ENCODE results near the gene PGAP6.
"Not testable (repeated sequence)": the region's sequence is repeated elsewhere in the genome, so short reads cannot be mapped to it uniquely, and the experiment has no call there.

PGAP6 gene

GRCh38 chr16:378821-379182 lies 3.0 kb downstream of the PGAP6 start:
- TF ChIP-seq, protein P1, sequence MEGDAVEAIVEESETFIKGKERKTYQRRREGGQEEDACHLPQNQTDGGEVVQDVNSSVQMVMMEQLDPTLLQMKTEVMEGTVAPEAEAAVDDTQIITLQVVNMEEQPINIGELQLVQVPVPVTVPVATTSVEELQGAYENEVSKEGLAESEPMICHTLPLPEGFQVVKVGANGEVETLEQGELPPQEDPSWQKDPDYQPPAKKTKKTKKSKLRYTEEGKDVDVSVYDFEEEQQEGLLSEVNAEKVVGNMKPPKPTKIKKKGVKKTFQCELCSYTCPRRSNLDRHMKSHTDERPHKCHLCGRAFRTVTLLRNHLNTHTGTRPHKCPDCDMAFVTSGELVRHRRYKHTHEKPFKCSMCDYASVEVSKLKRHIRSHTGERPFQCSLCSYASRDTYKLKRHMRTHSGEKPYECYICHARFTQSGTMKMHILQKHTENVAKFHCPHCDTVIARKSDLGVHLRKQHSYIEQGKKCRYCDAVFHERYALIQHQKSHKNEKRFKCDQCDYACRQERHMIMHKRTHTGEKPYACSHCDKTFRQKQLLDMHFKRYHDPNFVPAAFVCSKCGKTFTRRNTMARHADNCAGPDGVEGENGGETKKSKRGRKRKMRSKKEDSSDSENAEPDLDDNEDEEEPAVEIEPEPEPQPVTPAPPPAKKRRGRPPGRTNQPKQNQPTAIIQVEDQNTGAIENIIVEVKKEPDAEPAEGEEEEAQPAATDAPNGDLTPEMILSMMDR (IDR thresholded peaks at IDR 0.05; ENCODE audit: control insufficient read depth, insufficient read depth, low read depth, low read length, missing control alignments): no peak
- no peak overlapping the region for H3K4me3 ChIP-seq (ENCODE audit: control insufficient read depth, low read depth, low read length)

GRCh38 chr16:378113-378820 lies 3.5 kb downstream of the PGAP6 start:
- DNase-seq (ENCODE audit: low read depth); H3K4me3 ChIP-seq (ENCODE audit: control insufficient read depth, low read depth, low read length): not testable (repeated sequence)

More at GRCh38 chr16:378821-379182, 3.0 kb downstream of the PGAP6 start:
- no peak for DNase-seq (ENCODE audit: low read depth)

DNA sequence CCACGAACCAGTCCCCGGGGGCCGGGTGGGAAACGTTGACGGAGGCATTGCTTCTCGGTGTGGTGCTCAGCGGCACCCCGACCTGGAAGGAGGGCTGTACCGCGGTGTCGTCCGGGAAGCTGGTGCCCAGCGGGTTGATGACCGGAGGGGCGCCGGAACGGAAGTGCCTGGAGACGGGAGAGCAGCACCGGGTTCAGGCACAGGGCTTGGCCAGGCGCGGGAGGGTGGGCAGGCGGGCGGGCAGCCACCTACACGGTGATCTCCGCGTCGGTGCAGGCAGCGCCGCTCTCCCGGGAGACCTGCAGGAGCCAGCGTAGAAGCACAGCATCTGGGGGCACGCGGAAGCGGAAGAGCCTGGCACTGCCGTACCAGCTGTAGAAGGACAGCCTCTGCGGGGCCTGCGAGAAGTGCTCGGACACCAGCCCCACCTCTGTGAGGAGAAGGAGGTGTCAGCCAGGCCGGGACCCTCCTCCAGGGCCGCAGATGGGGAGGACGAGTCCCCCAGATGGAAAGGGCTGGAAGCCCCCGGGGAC lies 4.3 kb downstream of the PGAP6 start:
- TF ChIP-seq, protein P1 (IDR thresholded peaks at IDR 0.05; ENCODE audit: control insufficient read depth, insufficient read depth, low read depth, low read length, missing control alignments): no peak
- no peak for DNase-seq (ENCODE audit: low read depth)
- no peak overlapping the region for H3K4me3 ChIP-seq (ENCODE audit: control insufficient read depth, low read depth, low read length)

GRCh38 chr16:376817-377418 lies 4.9 kb downstream of the PGAP6 start:
- no peak overlapping the region for H3K4me3 ChIP-seq (ENCODE audit: control insufficient read depth, low read depth, low read length)
- TF ChIP-seq, protein P1 (IDR thresholded peaks at IDR 0.05; ENCODE audit: control insufficient read depth, insufficient read depth, low read depth, low read length, missing control alignments): no peak
- DNase-seq (ENCODE audit: low read depth): no peak

- TF ChIP-seq, protein P1 (IDR thresholded peaks at IDR 0.05; ENCODE audit: control insufficient read depth, insufficient read depth, low read depth, low read length, missing control alignments): no peak
- no peak overlapping the region for H3K4me3 ChIP-seq (ENCODE audit: control insufficient read depth, low read depth, low read length)
- DNase-seq (ENCODE audit: low read depth): no peak
Measured at GRCh38 chr16:375927-376816, 5.6 kb downstream of the PGAP6 start.

DNA sequence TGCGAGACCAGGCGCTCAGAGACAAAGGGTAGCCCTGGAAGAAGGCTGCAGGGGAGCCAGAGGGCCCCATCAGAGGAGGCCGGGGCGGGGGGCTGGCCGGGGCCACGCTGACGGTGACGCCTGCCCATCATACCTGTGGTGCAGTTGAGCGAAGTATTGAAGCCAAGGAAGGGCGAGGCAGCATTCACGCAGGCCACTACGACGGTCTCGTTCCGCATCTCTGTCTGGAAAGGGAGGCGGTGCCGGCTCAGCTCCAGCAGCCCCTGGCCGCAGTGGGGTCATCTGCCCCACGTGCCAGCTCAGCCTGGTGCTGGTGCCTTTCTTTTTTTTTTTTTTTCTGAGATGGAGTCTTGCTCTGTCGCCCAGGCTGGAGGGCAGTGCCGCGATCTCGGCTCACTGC lies 6.6 kb downstream of the PGAP6 start:
- H3K4me3 ChIP-seq (ENCODE audit: control insufficient read depth, low read depth, low read length): no peak overlapping the region
- TF ChIP-seq, protein P1 (IDR thresholded peaks at IDR 0.05; ENCODE audit: control insufficient read depth, insufficient read depth, low read depth, low read length, missing control alignments): no peak
- DNase-seq (ENCODE audit: low read depth): no peak

DNA sequence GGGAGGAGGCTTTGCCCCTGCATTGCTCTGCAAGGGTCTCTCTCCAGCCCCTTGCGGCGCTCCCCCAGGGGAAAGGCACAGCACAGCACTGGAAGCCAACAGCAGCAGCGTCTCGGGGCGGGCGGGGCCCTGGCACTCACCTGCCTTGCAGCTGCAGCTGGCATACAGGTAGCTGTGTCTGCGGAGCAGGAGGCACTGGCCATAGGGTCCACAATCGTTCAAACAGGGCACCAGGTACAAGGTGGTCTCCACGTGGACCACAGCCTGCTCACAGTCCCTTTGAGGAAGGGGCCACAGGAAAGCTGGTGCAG lies 7.2 kb downstream of the PGAP6 start:
- no peak for DNase-seq (ENCODE audit: low read depth)
- no peak overlapping the region for H3K4me3 ChIP-seq (ENCODE audit: control insufficient read depth, low read depth, low read length)
- TF ChIP-seq, protein P1 (IDR thresholded peaks at IDR 0.05; ENCODE audit: control insufficient read depth, insufficient read depth, low read depth, low read length, missing control alignments): no peak
